GM13977 (cell line): ENCODE results near the gene AUTS2.

Experiments
- DNase-seq: peaks from one replicate; pipeline ENCODE4 v3.0.0; 2012; ENCODE audit warnings: low spot score
- in situ Hi-C: fragments of 300-500 bp; cut with MboI; formaldehyde crosslinking; loops from one replicate; pipeline ENCODE4 v1.12.0; 2022; ENCODE audit warnings: low sequenced_read_pairs, low pct_unique_long_range_greater_than_20kb, mixed read lengths, inconsistent platforms; ENCODE audit not compliant: unreplicated experiment
- TF ChIP-seq, protein P1 (sequence below): IDR thresholded peaks from 2 replicates; pipeline ENCODE4 v1.5.1; 2012; ENCODE audit warnings: mild to moderate bottlenecking, control low read depth; ENCODE audit not compliant: insufficient read depth; ENCODE audit errors: extremely low read depth, missing control alignments

Gene AUTS2

DNA sequence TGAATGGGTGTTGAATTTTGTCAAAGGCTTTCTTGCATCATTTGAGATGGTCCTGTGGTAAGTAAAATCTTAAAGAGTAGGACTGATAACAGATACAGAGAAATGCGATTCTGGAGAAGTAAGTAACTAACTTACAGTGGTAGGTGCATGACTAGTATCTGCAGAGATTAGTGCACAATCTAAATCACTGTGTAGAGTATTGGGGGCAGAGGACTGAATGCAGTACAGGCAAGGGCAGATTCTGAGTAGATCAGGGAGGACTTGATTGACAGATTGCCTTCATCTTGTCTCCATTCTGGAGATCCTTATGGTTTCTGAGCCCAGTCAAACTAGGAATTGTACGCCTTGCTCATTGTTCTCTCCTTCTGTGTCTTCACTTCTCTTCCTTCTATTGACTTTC lies 736.0 kb downstream of the AUTS2 start:
- no peak for DNase-seq
- TF ChIP-seq, protein P1, sequence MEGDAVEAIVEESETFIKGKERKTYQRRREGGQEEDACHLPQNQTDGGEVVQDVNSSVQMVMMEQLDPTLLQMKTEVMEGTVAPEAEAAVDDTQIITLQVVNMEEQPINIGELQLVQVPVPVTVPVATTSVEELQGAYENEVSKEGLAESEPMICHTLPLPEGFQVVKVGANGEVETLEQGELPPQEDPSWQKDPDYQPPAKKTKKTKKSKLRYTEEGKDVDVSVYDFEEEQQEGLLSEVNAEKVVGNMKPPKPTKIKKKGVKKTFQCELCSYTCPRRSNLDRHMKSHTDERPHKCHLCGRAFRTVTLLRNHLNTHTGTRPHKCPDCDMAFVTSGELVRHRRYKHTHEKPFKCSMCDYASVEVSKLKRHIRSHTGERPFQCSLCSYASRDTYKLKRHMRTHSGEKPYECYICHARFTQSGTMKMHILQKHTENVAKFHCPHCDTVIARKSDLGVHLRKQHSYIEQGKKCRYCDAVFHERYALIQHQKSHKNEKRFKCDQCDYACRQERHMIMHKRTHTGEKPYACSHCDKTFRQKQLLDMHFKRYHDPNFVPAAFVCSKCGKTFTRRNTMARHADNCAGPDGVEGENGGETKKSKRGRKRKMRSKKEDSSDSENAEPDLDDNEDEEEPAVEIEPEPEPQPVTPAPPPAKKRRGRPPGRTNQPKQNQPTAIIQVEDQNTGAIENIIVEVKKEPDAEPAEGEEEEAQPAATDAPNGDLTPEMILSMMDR = no peak
- in situ Hi-C loops = loop anchor here (25.0 kb wide), 1 partner anchor 353 kb away; no protein-coding TSS in a partner anchor

DNA sequence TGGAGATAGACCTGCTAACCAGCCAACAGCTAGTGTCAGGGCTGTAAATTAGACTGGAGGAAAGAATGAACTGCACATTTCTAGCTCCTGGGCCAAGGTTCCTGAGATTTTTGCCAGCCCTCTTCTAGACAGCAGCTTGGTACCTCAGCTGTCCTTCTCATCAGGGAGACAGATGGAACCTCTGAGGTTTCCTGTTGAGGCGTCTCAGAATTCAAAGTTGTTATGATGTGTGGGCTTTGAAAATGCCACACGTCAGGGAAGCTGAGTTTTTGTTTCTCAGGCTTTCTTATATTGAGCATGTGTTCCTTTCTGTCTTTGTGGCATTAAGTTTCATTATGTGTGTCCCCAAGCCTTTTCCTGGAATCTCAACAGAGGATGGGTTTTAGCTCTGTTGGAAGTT lies 736.6 kb downstream of the AUTS2 start:
- no peak for DNase-seq
- TF ChIP-seq, protein P1 = no peak
- in situ Hi-C loops = loop anchor here (25.0 kb wide), 1 partner anchor 352 kb away; no protein-coding TSS in a partner anchor

DNA sequence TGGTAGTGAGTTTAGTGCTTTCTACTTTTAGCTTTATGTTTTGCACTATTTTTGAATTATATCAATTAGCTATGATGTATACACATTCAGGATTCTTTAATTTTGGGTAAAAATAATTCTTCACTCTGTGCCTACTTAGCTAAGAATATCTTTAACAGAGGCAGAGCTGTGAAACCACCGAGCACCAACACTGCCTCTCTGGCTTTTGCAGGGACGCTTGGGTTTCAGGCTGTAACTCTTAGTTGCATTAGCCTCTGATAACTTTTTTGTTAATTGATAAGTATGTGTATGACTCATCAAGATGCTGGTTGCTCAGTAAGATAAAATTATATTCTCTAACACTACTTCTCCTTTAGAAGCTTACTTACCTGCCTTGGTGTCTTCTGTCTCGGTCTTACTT lies 738.3 kb downstream of the AUTS2 start:
- in situ Hi-C loops = loop anchor here (25.0 kb wide), 1 partner anchor 351 kb away; no protein-coding TSS in a partner anchor
- no peak for DNase-seq
- TF ChIP-seq, protein P1 = no peak

DNA sequence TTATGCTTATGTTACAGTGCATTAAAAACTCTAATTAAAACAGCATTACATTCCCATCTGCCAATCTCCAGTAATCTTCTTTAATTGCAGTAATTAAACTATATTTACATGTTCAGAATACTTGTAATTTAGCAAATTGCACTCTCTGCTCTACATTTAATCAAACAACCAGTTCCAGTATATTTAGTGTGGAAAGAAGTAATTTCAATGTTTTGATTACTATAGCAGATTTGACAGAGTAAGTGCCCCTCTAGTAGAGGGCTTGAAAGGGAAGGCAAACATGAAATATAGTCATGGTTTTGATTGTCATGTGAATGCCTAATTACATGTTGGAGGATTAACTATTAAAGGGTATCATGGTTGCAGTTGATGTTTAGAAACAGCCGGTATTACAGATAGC lies 739.7 kb downstream of the AUTS2 start:
- TF ChIP-seq, protein P1 = no peak
- in situ Hi-C loops = loop anchor here (25.0 kb wide), 1 partner anchor 349 kb away; no protein-coding TSS in a partner anchor
- no peak for DNase-seq

DNA sequence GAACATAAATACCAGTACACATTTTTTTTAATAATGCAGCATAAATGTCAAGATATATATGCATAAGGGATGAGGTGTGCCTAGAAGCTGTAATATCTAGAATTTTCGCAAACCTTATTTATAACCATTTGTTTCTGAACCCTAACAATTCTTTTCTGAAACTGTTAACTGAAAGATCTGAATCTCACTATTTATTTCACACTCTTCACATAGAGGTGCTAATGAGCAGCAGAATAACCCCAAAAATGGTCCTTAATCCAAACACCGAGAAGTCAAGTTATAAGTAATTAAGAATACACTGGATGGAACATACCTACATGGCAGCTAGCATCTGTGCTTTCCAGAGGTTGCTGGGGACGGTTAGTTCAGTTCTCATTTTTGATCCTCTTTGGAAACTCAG lies 742.0 kb downstream of the AUTS2 start:
- TF ChIP-seq, protein P1 = no peak
- in situ Hi-C loops = loop anchor here (25.0 kb wide), 1 partner anchor 347 kb away; no protein-coding TSS in a partner anchor
- no peak for DNase-seq

DNA sequence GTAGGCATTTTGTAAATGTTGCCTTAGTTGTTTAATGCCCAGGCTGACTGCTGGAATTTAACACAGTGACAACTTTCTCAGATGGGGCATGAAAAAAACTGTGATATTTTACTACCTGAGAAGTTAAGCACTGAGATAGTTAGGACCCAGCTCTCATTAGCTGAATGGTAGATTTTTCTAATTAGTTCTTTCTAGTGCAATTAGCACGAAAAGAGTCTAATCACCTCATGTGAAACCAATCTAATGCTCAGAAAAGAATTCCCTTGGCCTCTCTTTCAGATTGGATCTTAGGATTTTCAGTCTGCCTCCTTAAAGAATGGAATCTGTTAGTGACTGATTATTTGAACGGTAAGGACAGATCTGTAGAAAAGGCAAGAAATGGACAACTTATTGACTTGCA lies 743.2 kb downstream of the AUTS2 start:
- in situ Hi-C loops = loop anchor here (25.0 kb wide), 1 partner anchor 346 kb away; no protein-coding TSS in a partner anchor
- no peak for DNase-seq
- TF ChIP-seq, protein P1 = no peak
